SU-DHL-6 (cell line): Measurements from ENCODE around the gene SMYD2.
A peak's percentile ranks its signal among the peaks of the same experiment; 100 is the strongest.

Source experiments
- H2AFZ ChIP-seq: fragments of 200-600 bp; sonication (generic); 2 replicates; pipeline ENCODE4 v1.6.1; 2014; ENCODE audit warnings: low read depth, mild to moderate bottlenecking, moderate library complexity, mixed read lengths, antibody characterized with exemption, low read length; ENCODE audit not compliant: severe bottlenecking
- H3F3A ChIP-seq: fragments of 200-600 bp; shearing (Covaris generic); 2 replicates; pipeline ENCODE4 v1.6.0; 2016; ENCODE audit warnings: antibody characterized with exemption, mild to moderate bottlenecking; ENCODE audit not compliant: insufficient read depth
- H3K27ac ChIP-seq: fragments of 200-600 bp; sonication (generic); 2 replicates; pipeline ENCODE4 v1.5.1; 2016; ENCODE audit warnings: low read depth, mild to moderate bottlenecking, low read length, moderate library complexity, mixed read lengths
- H3K27me3 ChIP-seq: fragments of 200-600 bp; sonication (generic), shearing (Covaris generic); 2 replicates; pipeline ENCODE4 v1.6.0; 2014; ENCODE audit warnings: mild to moderate bottlenecking, low read length
- H3K36me3 ChIP-seq: fragments of 200-600 bp; sonication (generic); 2 replicates; pipeline ENCODE4 v1.6.1; 2014; ENCODE audit warnings: mild to moderate bottlenecking, low read length, mixed read lengths
- H3K4me2 ChIP-seq: fragments of 300-600, 200-600 bp; shearing (Covaris generic), sonication (generic); 2 replicates; pipeline ENCODE4 v1.6.0; 2014; ENCODE audit warnings: low read length, low read depth, mild to moderate bottlenecking; ENCODE audit not compliant: poor library complexity, severe bottlenecking
- H3K4me3 ChIP-seq: fragments of 200-600 bp; sonication (generic); 2 replicates; pipeline ENCODE4 v1.5.1; 2014; ENCODE audit warnings: antibody characterized with exemption, low read length, mild to moderate bottlenecking, mixed read lengths; ENCODE audit not compliant: insufficient read depth, poor library complexity, severe bottlenecking
- H3K79me2 ChIP-seq: fragments of 200-600 bp; sonication (generic); 2 replicates; pipeline ENCODE4 v1.6.1; 2014; ENCODE audit warnings: mild to moderate bottlenecking, low read length, moderate library complexity; ENCODE audit not compliant: insufficient read depth
- H3K9ac ChIP-seq: fragments of 200-600 bp; sonication (generic); 2 replicates; pipeline ENCODE4 v1.7.0; 2014; ENCODE audit warnings: mild to moderate bottlenecking, low read length
- H3K9me2 ChIP-seq: fragments of 200-600 bp; sonication (generic); replicated peaks from 2 replicates; pipeline ENCODE4 v1.6.1; 2014; ENCODE audit warnings: low read length; ENCODE audit not compliant: insufficient read depth
- H3K9me3 ChIP-seq: fragments of 200-600 bp; sonication (generic); 2 replicates; pipeline ENCODE4 v1.6.1; 2014; ENCODE audit warnings: low read length, mixed read lengths; ENCODE audit not compliant: insufficient read depth
- H4K20me1 ChIP-seq: fragments of 200-600 bp; sonication (generic); 2 replicates; pipeline ENCODE4 v1.6.1; 2014; ENCODE audit warnings: low read depth, mild to moderate bottlenecking, antibody characterized with exemption, low read length, moderate library complexity, mixed read lengths
- EZH2phosphoT487 ChIP-seq: fragments of 200-600 bp; sonication (generic), shearing (Covaris generic); conservative IDR thresholded peaks from 2 replicates; pipeline ENCODE4 v1.6.1; 2018; ENCODE audit warnings: mild to moderate bottlenecking, antibody characterized with exemption, low read length, moderate library complexity, mixed read lengths
- TF ChIP-seq, protein P1 (sequence below): fragments of 200-600 bp; sonication (generic); IDR thresholded peaks from one replicate; pipeline ENCODE4 v1.5.1; 2017; ENCODE audit warnings: antibody characterized with exemption, mild to moderate bottlenecking, low read length, moderate library complexity; ENCODE audit not compliant: insufficient read depth, poor library complexity, severe bottlenecking

SMYD2 gene, protein sequence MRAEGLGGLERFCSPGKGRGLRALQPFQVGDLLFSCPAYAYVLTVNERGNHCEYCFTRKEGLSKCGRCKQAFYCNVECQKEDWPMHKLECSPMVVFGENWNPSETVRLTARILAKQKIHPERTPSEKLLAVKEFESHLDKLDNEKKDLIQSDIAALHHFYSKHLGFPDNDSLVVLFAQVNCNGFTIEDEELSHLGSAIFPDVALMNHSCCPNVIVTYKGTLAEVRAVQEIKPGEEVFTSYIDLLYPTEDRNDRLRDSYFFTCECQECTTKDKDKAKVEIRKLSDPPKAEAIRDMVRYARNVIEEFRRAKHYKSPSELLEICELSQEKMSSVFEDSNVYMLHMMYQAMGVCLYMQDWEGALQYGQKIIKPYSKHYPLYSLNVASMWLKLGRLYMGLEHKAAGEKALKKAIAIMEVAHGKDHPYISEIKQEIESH

DNA sequence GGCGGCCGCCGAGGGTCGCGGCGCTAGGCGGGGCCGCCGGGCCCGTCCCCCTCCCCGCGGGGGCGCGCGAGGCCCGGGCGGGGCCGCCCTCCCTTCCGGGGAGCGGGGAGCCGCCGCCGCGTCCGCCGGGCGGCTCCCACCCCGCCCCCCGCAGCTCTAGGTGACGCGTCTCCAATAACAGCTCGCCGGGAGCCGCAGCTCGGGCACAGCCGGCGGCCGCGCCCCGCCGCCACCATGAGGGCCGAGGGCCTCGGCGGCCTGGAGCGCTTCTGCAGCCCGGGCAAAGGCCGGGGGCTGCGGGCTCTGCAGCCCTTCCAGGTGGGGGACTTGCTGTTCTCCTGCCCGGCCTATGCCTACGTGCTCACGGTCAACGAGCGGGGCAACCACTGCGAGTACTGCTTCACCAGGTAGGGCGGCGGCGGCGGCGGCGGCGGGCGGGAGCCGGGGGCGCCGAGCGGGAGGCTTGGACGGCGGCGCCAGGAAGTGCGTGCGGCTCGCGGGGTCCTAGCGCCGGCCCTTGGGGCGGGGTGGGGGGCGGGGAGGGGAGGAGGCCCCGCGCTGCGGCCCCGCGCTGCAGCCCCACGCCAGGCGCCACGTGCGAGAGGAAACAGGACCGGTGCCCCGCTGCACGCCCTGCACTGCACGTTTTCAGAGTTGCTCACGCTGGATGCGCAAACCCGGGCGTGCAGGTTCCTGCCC, at the start of gene SMYD2:
TSS of gene SMYD2 (plus strand) at position 139 of the 699 bp plus-strand sequence. CDS start at position 235, 96 bp downstream.
- H3K79me2 ChIP-seq: peaks cover 4% of the 10 kb centered on the region; the same call in 1 of the 2 replicates
- H3K4me2 ChIP-seq: peak within 1 kb of the TSS; percentile 76
- H2AFZ ChIP-seq: peak within 1 kb of the TSS; percentile 97
- peak within 1 kb of the TSS; percentile 70 for H3K27ac ChIP-seq
- no peak for TF ChIP-seq EZH2phosphoT487
- TF ChIP-seq, protein P1, sequence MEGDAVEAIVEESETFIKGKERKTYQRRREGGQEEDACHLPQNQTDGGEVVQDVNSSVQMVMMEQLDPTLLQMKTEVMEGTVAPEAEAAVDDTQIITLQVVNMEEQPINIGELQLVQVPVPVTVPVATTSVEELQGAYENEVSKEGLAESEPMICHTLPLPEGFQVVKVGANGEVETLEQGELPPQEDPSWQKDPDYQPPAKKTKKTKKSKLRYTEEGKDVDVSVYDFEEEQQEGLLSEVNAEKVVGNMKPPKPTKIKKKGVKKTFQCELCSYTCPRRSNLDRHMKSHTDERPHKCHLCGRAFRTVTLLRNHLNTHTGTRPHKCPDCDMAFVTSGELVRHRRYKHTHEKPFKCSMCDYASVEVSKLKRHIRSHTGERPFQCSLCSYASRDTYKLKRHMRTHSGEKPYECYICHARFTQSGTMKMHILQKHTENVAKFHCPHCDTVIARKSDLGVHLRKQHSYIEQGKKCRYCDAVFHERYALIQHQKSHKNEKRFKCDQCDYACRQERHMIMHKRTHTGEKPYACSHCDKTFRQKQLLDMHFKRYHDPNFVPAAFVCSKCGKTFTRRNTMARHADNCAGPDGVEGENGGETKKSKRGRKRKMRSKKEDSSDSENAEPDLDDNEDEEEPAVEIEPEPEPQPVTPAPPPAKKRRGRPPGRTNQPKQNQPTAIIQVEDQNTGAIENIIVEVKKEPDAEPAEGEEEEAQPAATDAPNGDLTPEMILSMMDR: no peak
- no peaks in the 10 kb centered on the region for H4K20me1 ChIP-seq
- H3K36me3 ChIP-seq: no peaks in the 10 kb centered on the region
- no peaks in the 10 kb centered on the region for H3K9me2 ChIP-seq
- no peaks in the 10 kb centered on the region for H3K27me3 ChIP-seq
- peaks cover 15% of the 10 kb centered on the region; the same call in 1 of the 2 replicates for H3F3A ChIP-seq
- no peaks in the 10 kb centered on the region for H3K9me3 ChIP-seq
- peak within 1 kb of the TSS; percentile 65 for H3K4me3 ChIP-seq
- H3K9ac ChIP-seq: peak within 1 kb of the TSS; percentile 86

DNA sequence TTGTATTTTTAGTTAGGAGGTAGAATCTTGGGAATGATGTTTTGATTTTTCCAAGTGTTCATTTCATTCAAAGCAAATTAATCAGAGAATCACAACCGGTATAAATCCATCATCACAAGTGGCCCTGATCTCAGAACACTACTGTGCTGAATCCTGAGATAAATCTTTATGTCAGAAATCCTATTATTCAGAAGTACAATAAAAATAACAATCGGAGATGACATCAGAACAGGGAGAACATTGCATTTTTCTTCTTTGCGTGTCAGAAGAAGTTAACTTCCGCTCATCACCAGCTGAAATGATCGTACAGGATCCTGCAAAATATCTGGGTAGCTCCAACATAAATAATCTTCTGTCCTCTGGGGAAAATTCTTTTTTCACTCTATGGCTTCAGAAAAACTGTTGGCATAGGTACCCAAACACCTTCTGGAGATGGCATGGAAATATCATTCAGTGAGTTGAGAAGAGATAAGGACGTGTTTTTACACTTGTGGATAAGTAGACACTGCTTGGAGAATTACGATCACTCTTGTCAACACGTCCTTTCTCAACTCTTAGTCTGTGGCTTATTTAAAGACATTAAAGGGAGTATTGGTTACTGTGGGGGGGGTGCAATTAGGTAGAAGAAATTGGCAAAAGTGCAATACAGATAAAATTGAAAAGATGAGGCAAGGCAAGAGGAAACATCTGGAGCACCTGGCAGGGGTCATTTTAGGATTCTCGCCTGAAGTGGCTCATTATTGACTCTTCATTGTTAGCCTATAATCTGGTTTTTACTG, 46.9 kb upstream of the SMYD2 start:
- Histone ChIP-seq H3K79me2 (no peaks in the 10 kb centered on the region), H3K9ac (no peak overlapping the region), H3K27me3 (no peaks in the 10 kb centered on the region), H3K4me2 (no peak overlapping the region), H3K36me3 (no peaks in the 10 kb centered on the region), H3F3A (no peaks in the 10 kb centered on the region), H3K9me3 (no peaks in the 10 kb centered on the region), H2AFZ (no peak overlapping the region), H4K20me1 (no peaks in the 10 kb centered on the region), H3K4me3 (no peak overlapping the region), H3K27ac (no peak overlapping the region), H3K9me2 (no peaks in the 10 kb centered on the region)
- TF ChIP-seq, protein P1: no peak
- no peak for TF ChIP-seq EZH2phosphoT487

DNA sequence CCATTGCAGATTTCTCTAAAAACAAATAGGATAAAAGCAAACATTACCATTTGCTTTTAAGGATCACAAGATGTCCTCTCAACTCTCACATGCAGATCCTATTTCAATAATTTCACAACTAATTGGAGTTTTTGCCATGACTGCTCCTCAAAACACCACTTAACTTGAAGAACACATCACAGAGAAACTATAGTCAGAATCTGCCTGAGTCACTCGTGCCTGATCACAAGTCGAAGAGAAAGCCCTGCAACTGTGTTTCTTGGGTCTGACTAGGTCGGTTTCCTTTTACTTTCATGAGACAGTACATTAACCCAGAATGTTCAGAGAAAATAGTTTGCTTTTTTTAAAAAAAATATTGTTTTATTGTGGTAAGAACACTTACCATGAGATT, 46.3 kb upstream of the SMYD2 start:
- Histone ChIP-seq H4K20me1 (no peaks in the 10 kb centered on the region), H3K27ac (no peak overlapping the region), H3K4me2 (no peak overlapping the region), H3K27me3 (no peaks in the 10 kb centered on the region), H3K9me2 (no peaks in the 10 kb centered on the region), H2AFZ (no peak overlapping the region), H3K4me3 (no peak overlapping the region), H3K9ac (no peak overlapping the region), H3F3A (no peaks in the 10 kb centered on the region), H3K79me2 (no peaks in the 10 kb centered on the region), H3K9me3 (no peaks in the 10 kb centered on the region), H3K36me3 (no peaks in the 10 kb centered on the region)
- TF ChIP-seq, protein P1: no peak
- TF ChIP-seq EZH2phosphoT487: no peak
